Measurements from ENCODE around the gene MUCL3. TPM values are rescaled to one million over a fixed set of nuclear protein-coding genes. Genes with fewer than 3 reads are reported as not detected.
"Not testable (repeated sequence)": the region's sequence is repeated elsewhere in the genome, so short reads cannot be mapped to it uniquely, and the experiment has no call there.

Gene MUCL3
- total RNA-seq, 2 donors from 2014 or later: not detected

DNA sequence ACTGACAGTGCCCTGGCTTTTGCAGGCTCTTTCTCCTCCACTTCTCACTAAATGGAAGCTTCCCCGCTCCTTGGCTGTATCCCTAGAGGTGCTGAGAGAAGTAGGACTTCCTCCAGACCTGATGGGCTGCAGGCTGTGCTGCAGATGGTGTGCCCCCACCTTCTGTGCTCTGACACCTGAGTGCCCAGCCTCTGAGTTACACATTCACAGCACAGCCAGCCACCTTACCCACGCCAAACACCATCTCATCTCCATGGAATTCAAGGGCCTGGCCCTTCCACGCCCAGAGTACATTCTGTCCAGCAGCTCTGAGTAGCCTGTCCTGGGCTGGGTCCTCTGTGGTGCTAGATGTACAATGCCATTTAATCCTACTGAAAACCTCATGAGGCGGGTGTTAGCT is 14.1 kb upstream of the MUCL3 start:
- H3K27me3 ChIP-seq (replicated peaks; ENCODE audit: insufficient read depth): no peaks in the 10 kb centered on the region
- H3K36me3 ChIP-seq: peaks cover 0 to 4% of the 10 kb centered on the region in 2 donors
- 75% methylated on average over 4 of the region's 4 CpGs for WGBS
- no peak overlapping the region for H3K27ac ChIP-seq
- intact Hi-C loops (cut with DNase I): no loop called here
- H3K4me3 ChIP-seq: no peak overlapping the region
- H3K4me1 ChIP-seq (replicated peaks): no peaks in the 10 kb centered on the region
- TF ChIP-seq POLR2AphosphoS5 (IDR thresholded peaks at IDR 0.05): no peak
- no peak for TF ChIP-seq POLR2A (IDR thresholded peaks at IDR 0.05)
- TF ChIP-seq, protein P1, sequence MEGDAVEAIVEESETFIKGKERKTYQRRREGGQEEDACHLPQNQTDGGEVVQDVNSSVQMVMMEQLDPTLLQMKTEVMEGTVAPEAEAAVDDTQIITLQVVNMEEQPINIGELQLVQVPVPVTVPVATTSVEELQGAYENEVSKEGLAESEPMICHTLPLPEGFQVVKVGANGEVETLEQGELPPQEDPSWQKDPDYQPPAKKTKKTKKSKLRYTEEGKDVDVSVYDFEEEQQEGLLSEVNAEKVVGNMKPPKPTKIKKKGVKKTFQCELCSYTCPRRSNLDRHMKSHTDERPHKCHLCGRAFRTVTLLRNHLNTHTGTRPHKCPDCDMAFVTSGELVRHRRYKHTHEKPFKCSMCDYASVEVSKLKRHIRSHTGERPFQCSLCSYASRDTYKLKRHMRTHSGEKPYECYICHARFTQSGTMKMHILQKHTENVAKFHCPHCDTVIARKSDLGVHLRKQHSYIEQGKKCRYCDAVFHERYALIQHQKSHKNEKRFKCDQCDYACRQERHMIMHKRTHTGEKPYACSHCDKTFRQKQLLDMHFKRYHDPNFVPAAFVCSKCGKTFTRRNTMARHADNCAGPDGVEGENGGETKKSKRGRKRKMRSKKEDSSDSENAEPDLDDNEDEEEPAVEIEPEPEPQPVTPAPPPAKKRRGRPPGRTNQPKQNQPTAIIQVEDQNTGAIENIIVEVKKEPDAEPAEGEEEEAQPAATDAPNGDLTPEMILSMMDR (IDR thresholded peaks at IDR 0.05): no peak
- H3K9me3 ChIP-seq: no peaks in the 10 kb centered on the region
- DNase-seq (ENCODE audit: low spot score): no peak

DNA sequence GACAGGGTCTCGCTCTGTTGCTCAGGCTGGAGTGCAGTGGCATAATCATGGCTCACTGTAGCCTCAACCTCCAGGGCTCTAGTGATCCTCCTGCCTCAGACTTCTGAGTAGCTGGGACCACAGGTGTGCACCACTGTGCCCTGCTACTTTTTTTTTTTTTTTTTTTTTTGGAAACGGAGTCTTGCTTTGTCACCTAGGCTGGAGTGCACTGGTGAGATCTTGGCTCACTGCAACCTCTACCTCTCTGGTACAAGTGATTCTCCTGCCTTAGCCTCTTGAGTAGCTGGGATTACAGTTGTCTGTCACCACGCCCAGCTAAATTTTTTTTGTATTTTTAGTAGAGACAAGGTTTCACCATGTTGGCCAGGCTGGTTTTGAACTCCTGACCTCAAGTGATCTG is 13.7 kb upstream of the MUCL3 start:
- 94% methylated on average over 3 of the region's 3 CpGs for WGBS
- intact Hi-C loops (cut with DNase I): not testable (repeated sequence)

DNA sequence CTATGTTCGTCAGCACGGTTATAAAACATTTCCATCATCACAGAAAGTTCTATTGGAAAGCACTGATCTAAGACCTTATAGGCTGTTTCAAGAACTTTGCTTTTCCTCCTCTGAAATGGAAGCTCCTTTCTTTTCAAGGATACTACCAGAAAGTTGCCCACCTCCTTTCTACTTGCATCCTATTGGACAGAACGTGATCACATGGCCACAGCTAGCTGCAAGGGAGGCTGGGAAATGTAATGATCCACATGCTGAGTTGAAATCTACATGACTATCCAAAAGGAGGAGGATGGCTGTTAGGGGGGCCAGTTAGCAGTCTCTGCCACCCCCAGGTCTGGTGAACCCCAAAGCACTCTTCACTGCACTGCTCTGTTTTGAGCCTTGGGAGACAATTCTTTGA is 12.1 kb upstream of the MUCL3 start:
- no peak for DNase-seq (ENCODE audit: low spot score)
- no peak overlapping the region for H3K27ac ChIP-seq
- no peaks in the 10 kb centered on the region for H3K4me1 ChIP-seq (replicated peaks)
- intact Hi-C loops (cut with DNase I): no loop called here
- H3K9me3 ChIP-seq: no peaks in the 10 kb centered on the region
- H3K4me3 ChIP-seq: no peak overlapping the region
- H3K36me3 ChIP-seq: no peaks in the 10 kb centered on the region
- WGBS: 97% methylated on average over 3 of the region's 3 CpGs
- no peaks in the 10 kb centered on the region for H3K27me3 ChIP-seq (replicated peaks; ENCODE audit: insufficient read depth)
- TF ChIP-seq POLR2AphosphoS5 (IDR thresholded peaks at IDR 0.05): no peak
- no peak for TF ChIP-seq POLR2A (IDR thresholded peaks at IDR 0.05)
- TF ChIP-seq, protein P1 (IDR thresholded peaks at IDR 0.05): no peak

More for the DNA sequence above, 13.7 kb upstream of the MUCL3 start:
- H3K27me3 ChIP-seq (replicated peaks; ENCODE audit: insufficient read depth); H3K4me3 ChIP-seq; DNase-seq (ENCODE audit: low spot score); H3K27ac ChIP-seq; H3K9me3 ChIP-seq; H3K4me1 ChIP-seq (replicated peaks); H3K36me3 ChIP-seq: not testable (repeated sequence)

DNA sequence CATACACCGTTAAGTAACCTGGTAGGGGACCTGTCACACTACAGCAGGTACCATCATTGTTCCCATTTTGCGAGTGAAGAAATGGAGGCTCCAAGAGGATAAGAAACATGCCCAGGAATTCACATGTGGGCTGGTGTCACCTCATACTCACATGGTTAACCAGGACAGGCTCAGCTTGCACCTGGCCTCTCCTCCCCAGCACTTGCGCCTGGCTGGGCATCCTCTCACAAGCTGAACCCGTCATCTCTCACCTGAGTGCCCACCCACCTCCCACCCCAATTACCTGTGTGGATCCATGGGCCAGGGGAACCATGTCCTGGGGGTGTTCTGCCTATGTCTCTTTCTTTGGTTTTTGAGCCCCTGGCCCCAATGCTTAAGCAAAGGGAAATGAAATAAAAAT is 10.3 kb upstream of the MUCL3 start:
- WGBS: 82% methylated on average over 4 of the region's 4 CpGs
- TF ChIP-seq POLR2A (IDR thresholded peaks at IDR 0.05): no peak
- TF ChIP-seq, protein P1 (IDR thresholded peaks at IDR 0.05): no peak
- no peak for TF ChIP-seq POLR2AphosphoS5 (IDR thresholded peaks at IDR 0.05)

DNA sequence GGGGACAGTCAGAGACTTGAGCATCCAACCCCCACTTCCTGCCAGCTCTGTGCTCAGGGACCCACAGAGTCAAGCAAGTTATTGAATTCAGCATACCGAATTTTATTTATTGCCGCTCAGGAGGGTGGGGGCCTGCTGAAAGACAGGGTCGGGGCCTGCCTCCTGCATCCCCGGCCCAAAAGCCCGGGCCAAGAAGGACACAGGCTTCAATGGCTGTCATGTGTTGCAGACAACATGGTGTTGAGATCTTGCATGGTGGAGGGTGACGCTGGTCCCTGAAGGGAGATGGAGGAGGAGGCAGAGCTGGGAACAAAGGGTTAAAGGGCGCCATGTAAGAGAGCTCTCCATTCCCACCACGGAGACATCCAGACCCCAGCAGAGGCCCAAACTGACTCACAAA is 9.5 kb upstream of the MUCL3 start:
- no peak for TF ChIP-seq POLR2AphosphoS5 (IDR thresholded peaks at IDR 0.05)
- WGBS: 65% methylated on average over 8 of the region's 8 CpGs
- no peak for DNase-seq (ENCODE audit: low spot score)
- Histone ChIP-seq H3K4me1 (replicated peaks) (no peaks in the 10 kb centered on the region), H3K27ac (no peak overlapping the region), H3K27me3 (replicated peaks; ENCODE audit: insufficient read depth) (no peaks in the 10 kb centered on the region), H3K36me3 (no peaks in the 10 kb centered on the region), H3K4me3 (no peak overlapping the region), H3K9me3 (no peaks in the 10 kb centered on the region)
- intact Hi-C loops (cut with DNase I): no loop called here

More for the DNA sequence above, 10.3 kb upstream of the MUCL3 start:
- no peak overlapping the region for H3K27ac ChIP-seq
- no peaks in the 10 kb centered on the region for H3K36me3 ChIP-seq
- no peak for DNase-seq (ENCODE audit: low spot score)
- intact Hi-C loops (cut with DNase I): no loop called here
- H3K4me1 ChIP-seq (replicated peaks): no peaks in the 10 kb centered on the region
- no peaks in the 10 kb centered on the region for H3K9me3 ChIP-seq
- no peaks in the 10 kb centered on the region for H3K27me3 ChIP-seq (replicated peaks; ENCODE audit: insufficient read depth)
- no peak overlapping the region for H3K4me3 ChIP-seq

DNA sequence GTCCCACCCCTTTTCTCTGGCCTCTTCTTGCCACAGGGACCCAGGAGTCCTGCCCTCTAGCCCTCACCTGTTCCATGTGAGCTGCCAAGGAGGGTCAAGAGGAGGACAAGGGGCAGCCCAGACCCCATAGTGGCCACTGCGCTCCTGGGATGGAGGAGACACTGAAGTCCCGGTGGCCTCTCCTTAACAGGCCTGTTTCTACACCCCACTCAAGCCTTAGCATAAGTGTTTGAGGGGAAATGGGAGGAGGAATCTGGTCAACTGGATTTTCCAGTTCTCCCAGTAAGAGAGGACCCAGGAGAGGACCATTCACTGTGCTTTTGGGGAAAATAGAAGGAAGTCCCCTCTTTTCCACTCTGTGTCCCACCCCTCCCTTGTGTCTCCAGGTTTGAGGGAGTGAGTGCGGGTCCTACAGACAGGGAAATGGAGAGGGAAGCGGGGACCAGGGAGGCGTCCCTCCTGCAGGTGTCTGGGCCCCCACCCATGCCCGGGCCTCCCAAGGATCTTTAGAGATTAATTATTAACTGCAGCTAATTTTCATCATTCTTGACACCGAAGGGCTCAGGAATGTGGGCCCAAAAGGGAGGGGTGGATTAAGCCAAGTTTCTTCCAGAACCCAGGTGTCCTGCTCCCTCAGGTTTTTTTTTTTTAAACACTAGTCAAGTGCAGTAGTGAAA is 8.7 kb upstream of the MUCL3 start, which contains the start of gene SFTA2:
Gene SFTA2, minus strand, starts transcription at position 202 of the 677 bp plus-strand sequence. Its CDS starts 74 bp downstream, at position 128.
- TF ChIP-seq POLR2A (IDR thresholded peaks at IDR 0.05) (no peak), POLR2AphosphoS5 (IDR thresholded peaks at IDR 0.05) (no peak)
- TF ChIP-seq, protein P1 (IDR thresholded peaks at IDR 0.05): no peak
- H3K27me3 ChIP-seq (replicated peaks; ENCODE audit: insufficient read depth): peaks cover under 1% of the 10 kb centered on the region
- WGBS: 66% methylated on average over 7 of the region's 7 CpGs
- no peak within 1 kb of the TSS for H3K4me3 ChIP-seq
- no peaks in the 10 kb centered on the region for H3K4me1 ChIP-seq (replicated peaks)
- intact Hi-C loops (cut with DNase I): no loop called here
- H3K9me3 ChIP-seq: no peaks in the 10 kb centered on the region
- no peak for DNase-seq (ENCODE audit: low spot score)
- H3K36me3 ChIP-seq: no peaks in the 10 kb centered on the region
- no peak within 1 kb of the TSS for H3K27ac ChIP-seq

All from prostate gland (tissue), 2 donors.